ENCODE measurements around the gene HS3ST5.

Gene HS3ST5

GRCh38 chr6:114195027-114195365 is 147.8 kb downstream of the HS3ST5 start:
- no peaks in the 10 kb centered on the region for H3K9me3 ChIP-seq (ENCODE audit: insufficient read depth, low read length)
- H3K27ac ChIP-seq (ENCODE audit: low read length), result no peak overlapping the region
- H3K36me3 ChIP-seq (replicated peaks; ENCODE audit: low read depth, low read length), result no peaks in the 10 kb centered on the region
- H3K4me1 ChIP-seq (ENCODE audit: low read length), result no peaks in the 10 kb centered on the region
- no peak overlapping the region for H3K9ac ChIP-seq (ENCODE audit: low read length)
- no peaks in the 10 kb centered on the region for H4K20me1 ChIP-seq (ENCODE audit: insufficient read depth, low read length)
- no peaks in the 10 kb centered on the region for H3K27me3 ChIP-seq (ENCODE audit: low read depth, low read length)
- H3K79me2 ChIP-seq (ENCODE audit: low read length), result no peaks in the 10 kb centered on the region
- no peak overlapping the region for H2AFZ ChIP-seq (ENCODE audit: low read depth, low read length)
- H3K4me2 ChIP-seq (ENCODE audit: low read length), result no peak overlapping the region
- TF ChIP-seq CTCF (IDR thresholded peaks at IDR 0.05; ENCODE audit: low read depth, low read length), result no peak
- no peak for TF ChIP-seq EZH2phosphoT487 (IDR thresholded peaks at IDR 0.05; ENCODE audit: low read depth)
- no peak overlapping the region for H3K4me3 ChIP-seq (ENCODE audit: low read length)

GRCh38 chr6:114194362-114195026 is 148.3 kb downstream of the HS3ST5 start:
- Histone ChIP-seq H3K4me3 (ENCODE audit: low read length) (no peak overlapping the region), H3K9me3 (ENCODE audit: insufficient read depth, low read length) (no peaks in the 10 kb centered on the region), H4K20me1 (ENCODE audit: insufficient read depth, low read length) (no peaks in the 10 kb centered on the region), H3K79me2 (ENCODE audit: low read length) (no peaks in the 10 kb centered on the region), H3K27me3 (ENCODE audit: low read depth, low read length) (no peaks in the 10 kb centered on the region), H3K4me2 (ENCODE audit: low read length) (no peak overlapping the region), H3K36me3 (replicated peaks; ENCODE audit: low read depth, low read length) (no peaks in the 10 kb centered on the region), H3K4me1 (ENCODE audit: low read length) (no peaks in the 10 kb centered on the region), H3K9ac (ENCODE audit: low read length) (no peak overlapping the region), H2AFZ (ENCODE audit: low read depth, low read length) (no peak overlapping the region), H3K27ac (ENCODE audit: low read length) (no peak overlapping the region)
- TF ChIP-seq EZH2phosphoT487 (IDR thresholded peaks at IDR 0.05; ENCODE audit: low read depth), result no peak
- no peak for TF ChIP-seq CTCF (IDR thresholded peaks at IDR 0.05; ENCODE audit: low read depth, low read length)

- TF ChIP-seq EZH2phosphoT487 (IDR thresholded peaks at IDR 0.05; ENCODE audit: low read depth) (no peak), CTCF (IDR thresholded peaks at IDR 0.05; ENCODE audit: low read depth, low read length) (no peak)
- Histone ChIP-seq H3K79me2 (ENCODE audit: low read length) (no peaks in the 10 kb centered on the region), H3K27me3 (ENCODE audit: low read depth, low read length) (no peaks in the 10 kb centered on the region), H3K36me3 (replicated peaks; ENCODE audit: low read depth, low read length) (no peaks in the 10 kb centered on the region), H3K4me3 (ENCODE audit: low read length) (no peak overlapping the region), H4K20me1 (ENCODE audit: insufficient read depth, low read length) (no peaks in the 10 kb centered on the region), H3K9me3 (ENCODE audit: insufficient read depth, low read length) (no peaks in the 10 kb centered on the region), H3K4me1 (ENCODE audit: low read length) (no peaks in the 10 kb centered on the region), H2AFZ (ENCODE audit: low read depth, low read length) (no peak overlapping the region), H3K27ac (ENCODE audit: low read length) (no peak overlapping the region), H3K9ac (ENCODE audit: low read length) (no peak overlapping the region), H3K4me2 (ENCODE audit: low read length) (no peak overlapping the region)
Observed at GRCh38 chr6:114187563-114187962, 155.3 kb downstream of the HS3ST5 start.

GRCh38 chr6:114181664-114182063 is 161.2 kb downstream of the HS3ST5 start:
- Histone ChIP-seq H3K36me3 (replicated peaks; ENCODE audit: low read depth, low read length) (no peaks in the 10 kb centered on the region), H2AFZ (ENCODE audit: low read depth, low read length) (no peak overlapping the region), H3K9me3 (ENCODE audit: insufficient read depth, low read length) (no peaks in the 10 kb centered on the region), H4K20me1 (ENCODE audit: insufficient read depth, low read length) (no peaks in the 10 kb centered on the region), H3K4me1 (ENCODE audit: low read length) (no peaks in the 10 kb centered on the region), H3K9ac (ENCODE audit: low read length) (no peak overlapping the region), H3K79me2 (ENCODE audit: low read length) (no peaks in the 10 kb centered on the region), H3K4me2 (ENCODE audit: low read length) (no peak overlapping the region), H3K4me3 (ENCODE audit: low read length) (no peak overlapping the region), H3K27ac (ENCODE audit: low read length) (no peak overlapping the region), H3K27me3 (ENCODE audit: low read depth, low read length) (no peaks in the 10 kb centered on the region)
- TF ChIP-seq EZH2phosphoT487 (IDR thresholded peaks at IDR 0.05; ENCODE audit: low read depth), result no peak
- no peak for TF ChIP-seq CTCF (IDR thresholded peaks at IDR 0.05; ENCODE audit: low read depth, low read length)

Measured in OCI-LY3 (cell line).